Measurements from ENCODE around the gene SYT10.

SYT10 gene

DNA sequence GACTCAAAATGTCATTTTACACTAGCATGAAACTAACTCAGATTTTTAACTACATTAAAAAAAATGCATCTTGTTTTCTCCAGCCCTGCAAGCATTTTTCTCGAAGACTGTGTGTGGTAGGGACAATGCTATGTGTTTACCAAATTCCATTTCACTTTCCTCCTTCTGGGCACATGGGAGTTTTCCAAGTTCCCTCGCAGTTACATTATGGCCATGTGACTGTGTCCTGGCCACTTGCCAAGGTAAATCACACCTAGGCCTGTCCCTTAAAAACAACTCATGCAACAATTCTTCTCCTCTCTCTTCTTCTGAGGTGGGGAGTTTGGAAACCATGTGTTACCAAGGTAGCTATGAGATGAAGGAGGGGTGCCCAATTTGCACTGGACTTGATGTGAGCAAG is 108.7 kb downstream of the SYT10 start:
- no peak for TF ChIP-seq TAF1 (IDR thresholded peaks at IDR 0.05; ENCODE audit: borderline replicate concordance, low read depth, low read length)
- no peak for TF ChIP-seq POLR2A (IDR thresholded peaks at IDR 0.05; ENCODE audit: low read depth, low read length)
- no peak for TF ChIP-seq POLR2AphosphoS5 (IDR thresholded peaks at IDR 0.05; ENCODE audit: low read depth, low read length)
- DNase-seq (ENCODE audit: insufficient read length) (no peak), FAIRE-seq (no peak)
